ENCODE data around the gene SOX18. TPM values are rescaled to one million over a fixed set of nuclear protein-coding genes. Genes with fewer than 3 reads are reported as not detected.
A peak's percentile ranks its signal among the peaks of the same experiment; 100 is the strongest.

SOX18 gene
- total RNA-seq, 8 experiments from 2014 or later, result 0.05 to 0.54 (median 0.21) TPM; not detected in 2

DNA sequence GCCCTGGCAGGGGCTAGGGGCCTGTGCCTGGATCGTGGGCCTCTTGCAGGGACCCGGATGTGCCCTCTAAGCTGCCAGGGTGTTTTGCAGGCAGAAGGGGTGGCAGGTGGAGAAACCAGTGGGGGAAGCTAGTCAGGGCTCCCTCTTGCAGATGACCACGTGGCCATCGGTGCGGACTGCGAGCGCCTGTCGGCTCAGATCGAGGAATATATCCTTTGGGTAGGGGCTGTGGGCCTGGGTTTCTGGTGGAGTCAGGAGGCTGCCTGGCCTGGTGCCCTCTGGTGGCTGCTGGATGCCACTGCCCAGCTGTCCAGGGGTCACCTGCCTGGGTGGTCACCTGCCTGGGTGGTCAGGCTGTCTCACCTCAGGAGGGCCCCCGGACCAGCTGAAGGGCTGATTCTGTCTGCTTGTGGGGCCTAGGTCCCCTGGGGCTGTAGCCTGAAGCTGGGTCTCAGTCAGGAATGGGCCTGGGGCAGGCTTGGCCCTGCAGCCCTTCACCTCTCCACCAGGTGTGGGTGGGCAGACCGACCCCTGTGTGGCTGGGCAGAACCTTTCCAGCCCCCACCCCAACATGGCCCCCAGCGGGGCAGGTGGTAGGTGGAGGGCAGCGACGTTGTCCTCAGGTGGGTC is 20.3 kb upstream of the SOX18 start:
- Histone ChIP-seq H3K4me1 (replicated peaks in 1 of 2) (peaks cover 0 to 3% of the 10 kb centered on the region in 2 donors), H3K27ac (no peak overlapping the region), H3K4me3 (no peak overlapping the region)
- 35 to 80% methylated on average over 1 to 9 of the region's 14 CpGs; no CpG with 5 or more reads in 8 of the 10 experiments for WGBS, 10 experiments
- in situ Hi-C loops (cut with MboI; ENCODE audit: low pct_unique_long_range_greater_than_20kb in 2 of 9, low sequenced_read_pairs in 9 of 9, unreplicated experiment in 9 of 9), result no loop called here
- ATAC-seq (replicated peaks in 6 of 8), result peak in 7 of 8 experiments; percentile 11 to 72 (median 25)

DNA sequence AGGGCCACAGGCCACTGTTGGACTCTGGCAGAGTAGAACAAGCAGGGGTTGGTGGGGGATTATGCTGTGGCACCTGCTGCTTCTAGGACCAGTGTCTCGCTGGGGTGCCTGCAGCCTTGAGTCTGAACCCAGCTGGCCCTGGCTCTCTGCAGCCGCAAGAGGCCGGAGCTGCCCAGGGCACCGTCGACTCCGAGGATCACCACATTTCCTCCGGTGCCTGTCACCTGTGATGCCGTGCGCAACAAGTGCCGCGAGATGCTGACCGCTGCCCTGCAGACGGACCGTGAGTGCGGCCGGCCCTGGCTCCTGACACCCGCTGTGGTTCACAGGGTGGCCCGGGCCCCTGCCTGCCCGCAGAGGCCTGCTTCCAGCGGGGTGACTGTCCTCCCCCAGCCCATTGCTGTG is 19.8 kb upstream of the SOX18 start:
- Histone ChIP-seq H3K4me1 (replicated peaks in 1 of 2) (peaks cover 4 to 7% of the 10 kb centered on the region in 2 donors), H3K4me3 (no peak overlapping the region), H3K27ac (no peak overlapping the region)
- WGBS, 10 experiments, result 80 to 100% (median 86%) methylated on average over 1 to 9 of the region's 20 CpGs; no CpG with 5 or more reads in 6 of the 10 experiments
- in situ Hi-C loops (cut with MboI; ENCODE audit: low pct_unique_long_range_greater_than_20kb in 2 of 9, low sequenced_read_pairs in 9 of 9, unreplicated experiment in 9 of 9), result no loop called here
- no peak for ATAC-seq (replicated peaks in 6 of 8)

DNA sequence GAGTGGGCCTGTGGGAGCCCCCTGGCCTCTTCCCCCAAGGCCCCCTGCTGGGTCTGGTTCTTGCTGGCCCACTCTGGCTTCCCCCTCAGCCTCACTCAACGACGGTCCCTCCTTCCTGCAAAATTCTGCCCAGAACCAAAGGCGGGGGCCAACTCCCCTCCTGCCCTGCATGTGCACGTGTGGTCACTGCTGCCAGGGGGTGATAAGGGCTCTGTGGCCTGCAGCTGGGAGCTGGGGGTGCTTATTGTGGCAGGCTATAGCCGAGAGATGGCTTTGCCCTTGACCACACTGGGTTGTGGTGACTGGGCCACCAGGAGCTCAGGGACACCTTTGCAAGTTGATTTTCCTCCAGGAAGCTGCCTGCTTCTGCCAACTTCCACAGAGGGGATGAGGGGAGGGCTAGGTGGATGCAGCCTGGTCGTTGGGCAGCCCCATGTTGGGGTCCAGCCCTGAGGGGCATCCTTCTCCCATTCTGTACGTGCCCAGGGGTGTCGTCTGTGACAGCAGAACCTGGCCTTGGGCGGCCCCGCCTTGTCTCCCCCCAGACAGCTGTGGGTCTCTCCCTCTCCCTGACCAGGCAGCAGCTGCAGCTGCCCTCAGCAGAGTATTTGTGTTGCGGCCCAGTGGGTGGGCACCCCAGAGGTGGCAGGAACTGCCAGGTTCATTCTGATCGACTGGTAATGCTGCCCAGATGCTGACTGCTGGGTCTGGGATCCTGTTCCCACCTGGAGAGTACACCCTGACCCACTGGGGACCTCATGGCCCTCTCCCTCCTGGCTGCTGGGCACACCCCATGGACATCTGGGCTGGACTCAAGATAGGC is 19.2 kb upstream of the SOX18 start:
- WGBS, 10 experiments, result 33 to 100% (median 71%) methylated on average over 1 to 2 of the region's 12 CpGs; no CpG with 5 or more reads in 6 of the 10 experiments
- Histone ChIP-seq H3K4me3 (no peak overlapping the region), H3K27ac (no peak overlapping the region), H3K4me1 (replicated peaks in 1 of 2) (peaks cover 7 to 12% of the 10 kb centered on the region in 2 donors)
- no peak for ATAC-seq (replicated peaks in 6 of 8)
- in situ Hi-C loops (cut with MboI; ENCODE audit: low pct_unique_long_range_greater_than_20kb in 2 of 9, low sequenced_read_pairs in 9 of 9, unreplicated experiment in 9 of 9), result no loop called here

DNA sequence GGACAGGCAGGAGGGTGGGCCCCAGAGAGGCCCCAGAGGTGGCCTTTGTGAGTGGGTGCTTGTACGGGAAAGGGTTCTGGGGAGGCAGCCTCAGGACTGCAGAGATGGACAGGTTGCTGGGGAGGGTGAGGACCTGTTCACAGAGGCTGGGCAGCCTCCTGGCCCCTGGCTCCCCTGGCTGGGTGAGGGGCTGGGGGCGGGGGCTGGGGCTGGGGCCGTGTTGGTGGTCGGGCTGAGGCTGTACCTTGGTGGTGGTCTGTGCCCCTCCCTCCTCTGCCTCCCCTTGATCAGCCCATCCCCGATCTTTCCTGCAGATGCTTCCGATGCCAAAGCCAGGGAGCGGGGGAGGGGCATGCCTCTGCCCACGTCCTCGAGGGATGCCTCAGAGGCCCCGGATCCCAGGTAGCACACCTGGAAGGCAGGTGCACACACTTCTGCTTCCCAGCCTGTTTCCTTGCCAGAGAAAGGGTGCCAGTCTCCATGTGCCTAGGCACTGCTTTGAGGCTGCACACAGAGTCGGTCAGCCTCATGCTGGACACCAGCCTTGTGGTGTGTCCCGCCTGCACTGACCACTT is 18.4 kb upstream of the SOX18 start:
- no peak overlapping the region for H3K4me3 ChIP-seq
- no peak for ATAC-seq (replicated peaks in 6 of 8)
- H3K4me1 ChIP-seq (replicated peaks in 1 of 2), result peaks cover 7 to 12% of the 10 kb centered on the region in 2 donors
- H3K27ac ChIP-seq, result no peak overlapping the region
- 67 to 80% methylated on average over 1 to 3 of the region's 12 CpGs; no CpG with 5 or more reads in 8 of the 10 experiments for WGBS, 10 experiments
- in situ Hi-C loops (cut with MboI; ENCODE audit: low pct_unique_long_range_greater_than_20kb in 2 of 9, low sequenced_read_pairs in 9 of 9, unreplicated experiment in 9 of 9), result no loop called here

DNA sequence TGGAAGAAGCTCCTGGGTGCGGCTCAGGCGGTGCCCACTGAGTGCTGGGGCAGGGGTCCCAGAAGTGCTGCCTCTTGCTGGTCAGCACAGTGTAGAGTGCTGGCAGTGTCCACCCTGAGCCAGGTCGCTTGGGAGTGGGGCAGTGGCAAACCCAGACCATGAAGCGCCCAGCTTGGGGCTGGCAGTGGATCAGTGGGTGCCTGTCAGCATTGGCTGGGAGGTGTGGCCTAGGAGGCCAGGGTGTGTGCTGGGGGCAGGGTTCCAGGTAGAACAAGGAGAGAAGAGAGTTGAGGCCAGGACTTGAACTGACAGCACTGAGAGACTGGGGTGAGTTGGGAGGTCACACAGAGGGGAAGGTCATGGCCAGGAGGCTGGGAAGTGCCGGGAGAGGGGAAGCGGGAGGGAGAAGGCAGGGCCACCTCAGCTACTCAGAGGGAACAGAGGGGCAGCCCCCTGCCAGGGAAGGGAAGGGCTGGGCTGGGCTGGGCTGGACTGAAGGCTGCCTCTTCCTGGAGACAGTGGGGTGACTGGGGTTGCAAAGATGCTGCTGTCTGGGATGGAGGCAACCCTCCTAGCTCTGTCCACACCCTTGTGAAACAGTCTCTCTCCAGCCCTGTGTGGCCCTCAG is 17.7 kb upstream of the SOX18 start:
- 60 to 86% (median 81%) methylated on average over 1 to 3 of the region's 6 CpGs; no CpG with 5 or more reads in 7 of the 10 experiments for WGBS, 10 experiments
- ATAC-seq (replicated peaks in 6 of 8), result no peak
- no peak overlapping the region for H3K27ac ChIP-seq
- H3K4me3 ChIP-seq, result no peak overlapping the region
- peaks cover 12 to 18% of the 10 kb centered on the region in 2 donors for H3K4me1 ChIP-seq (replicated peaks in 1 of 2)
- in situ Hi-C loops (cut with MboI; ENCODE audit: low pct_unique_long_range_greater_than_20kb in 2 of 9, low sequenced_read_pairs in 9 of 9, unreplicated experiment in 9 of 9), result no loop called here

DNA sequence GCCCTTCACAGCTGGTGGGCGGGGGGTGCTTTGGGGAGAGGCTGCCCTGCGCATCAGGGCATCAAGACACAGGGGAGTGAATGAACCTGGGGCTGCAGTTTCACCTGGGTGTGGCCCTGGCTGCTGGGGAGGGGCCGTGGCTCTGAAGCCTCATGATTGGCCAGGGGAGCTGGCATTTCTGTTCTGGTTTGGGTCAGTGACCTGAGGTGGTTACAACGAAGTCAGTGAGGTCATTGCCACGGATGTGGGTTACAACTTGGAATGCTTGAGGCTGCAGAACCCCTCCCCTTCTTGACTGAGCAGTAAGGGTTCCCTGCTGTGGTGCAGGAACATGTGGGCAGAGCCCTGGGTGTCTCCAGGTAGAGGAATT is 16.5 kb upstream of the SOX18 start:
- ATAC-seq (replicated peaks in 6 of 8), result no peak
- in situ Hi-C loops (cut with MboI; ENCODE audit: low pct_unique_long_range_greater_than_20kb in 2 of 9, low sequenced_read_pairs in 9 of 9, unreplicated experiment in 9 of 9), result no loop called here

DNA sequence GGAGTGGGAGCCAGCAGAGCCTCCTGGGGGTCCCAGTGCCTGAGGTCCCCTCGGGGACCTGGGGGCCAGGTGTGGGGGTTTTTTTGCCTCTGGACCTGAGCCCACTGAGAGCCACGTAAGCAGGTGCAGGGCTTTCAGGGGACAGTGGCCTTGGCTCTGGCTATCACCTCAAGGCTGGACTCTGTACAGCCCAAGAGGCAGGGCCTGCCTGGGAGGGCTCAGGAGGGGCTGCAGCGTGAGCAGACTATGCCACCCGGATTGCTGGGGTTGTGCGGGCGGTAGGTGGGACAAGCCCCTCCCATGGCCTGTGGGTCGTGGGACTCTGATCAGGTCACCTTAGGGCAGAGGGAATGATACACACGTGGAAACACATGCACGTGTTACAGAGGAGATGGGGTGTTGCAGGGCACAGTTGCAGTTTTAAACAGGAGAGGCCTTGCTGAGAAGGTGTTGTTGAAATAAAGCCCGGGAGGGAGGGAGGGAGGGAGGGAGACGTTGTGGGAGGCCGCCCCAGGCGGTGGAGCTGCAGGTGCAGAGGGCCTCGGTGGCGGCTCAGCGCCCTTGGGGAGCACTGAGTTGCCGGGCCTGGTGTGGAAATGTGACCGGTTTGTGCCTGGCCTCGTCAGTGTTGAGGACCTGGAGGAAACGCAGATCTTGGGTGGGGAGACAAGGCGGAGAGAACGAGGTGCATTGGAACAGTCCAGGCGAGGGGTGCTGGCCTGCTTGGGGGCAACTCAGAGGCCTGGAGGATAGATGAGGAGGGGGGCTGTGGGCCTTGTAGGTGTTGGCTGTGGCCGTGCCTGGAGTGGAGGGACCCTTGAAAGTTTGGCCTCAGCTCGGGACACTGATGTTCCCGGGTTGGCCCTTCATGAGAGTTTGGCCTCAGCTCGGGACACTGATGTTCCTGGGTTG is 15.9 kb upstream of the SOX18 start:
- peaks cover 14 to 19% of the 10 kb centered on the region in 2 donors for H3K4me1 ChIP-seq (replicated peaks in 1 of 2)
- no peak for ATAC-seq (replicated peaks in 6 of 8)
- in situ Hi-C loops (cut with MboI; ENCODE audit: low pct_unique_long_range_greater_than_20kb in 2 of 9, low sequenced_read_pairs in 9 of 9, unreplicated experiment in 9 of 9), result no loop called here
- WGBS, 10 experiments, result 63 to 74% methylated on average over 2 to 10 of the region's 27 CpGs; no CpG with 5 or more reads in 8 of the 10 experiments
- H3K4me3 ChIP-seq, result no peak overlapping the region
- H3K27ac ChIP-seq, result no peak overlapping the region

More for the DNA sequence above, 16.5 kb upstream of the SOX18 start:
- WGBS, 10 experiments, result 0 to 40% (median 18%) methylated on average over 1 to 2 of the region's 5 CpGs; no CpG with 5 or more reads in 6 of the 10 experiments
- H3K4me3 ChIP-seq, result no peak overlapping the region
- H3K4me1 ChIP-seq (replicated peaks in 1 of 2), result peaks cover 14 to 19% of the 10 kb centered on the region in 2 donors
- no peak overlapping the region for H3K27ac ChIP-seq

DNA sequence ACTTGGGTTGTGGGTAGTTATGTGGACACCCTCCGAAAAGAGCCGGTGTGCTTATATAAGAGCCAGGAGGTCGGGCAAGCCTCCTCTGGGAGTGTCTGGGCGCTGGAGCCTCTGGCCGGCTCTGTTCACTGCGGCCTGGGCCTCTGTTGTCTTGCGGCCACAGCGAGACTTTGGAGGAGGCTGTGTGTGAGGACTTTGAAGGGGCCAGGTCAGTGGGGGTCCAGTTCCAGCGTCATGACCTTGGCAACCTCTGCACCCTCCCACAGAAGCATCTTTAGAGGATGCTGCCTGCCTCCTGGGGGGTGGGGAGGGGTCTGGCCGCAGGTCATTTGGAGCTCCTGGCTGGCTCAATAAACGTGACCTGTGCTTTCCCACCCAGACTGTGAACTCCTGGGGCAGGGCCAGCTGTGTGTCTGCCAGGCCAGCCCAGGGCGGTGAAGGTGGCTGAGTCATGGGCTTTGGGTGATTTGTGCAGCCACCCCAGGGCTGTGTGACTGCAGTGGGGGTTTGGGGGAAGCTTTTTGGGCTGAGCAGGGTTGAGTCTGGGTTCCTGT is 14.8 kb upstream of the SOX18 start:
- in situ Hi-C loops (cut with MboI; ENCODE audit: low pct_unique_long_range_greater_than_20kb in 2 of 9, low sequenced_read_pairs in 9 of 9, unreplicated experiment in 9 of 9), result no loop called here
- Histone ChIP-seq H3K4me1 (replicated peaks in 1 of 2) (peaks cover 14 to 15% of the 10 kb centered on the region in 2 donors), H3K27ac (no peak overlapping the region), H3K4me3 (peak overlapping the region; percentile 68 to 94 (median 90))
- 11 to 51% (median 30%) methylated on average over 2 to 6 of the region's 12 CpGs; no CpG with 5 or more reads in 5 of the 10 experiments for WGBS, 10 experiments
- ATAC-seq (replicated peaks in 6 of 8), result peak in 2 of 8 experiments; percentile 1 to 3

DNA sequence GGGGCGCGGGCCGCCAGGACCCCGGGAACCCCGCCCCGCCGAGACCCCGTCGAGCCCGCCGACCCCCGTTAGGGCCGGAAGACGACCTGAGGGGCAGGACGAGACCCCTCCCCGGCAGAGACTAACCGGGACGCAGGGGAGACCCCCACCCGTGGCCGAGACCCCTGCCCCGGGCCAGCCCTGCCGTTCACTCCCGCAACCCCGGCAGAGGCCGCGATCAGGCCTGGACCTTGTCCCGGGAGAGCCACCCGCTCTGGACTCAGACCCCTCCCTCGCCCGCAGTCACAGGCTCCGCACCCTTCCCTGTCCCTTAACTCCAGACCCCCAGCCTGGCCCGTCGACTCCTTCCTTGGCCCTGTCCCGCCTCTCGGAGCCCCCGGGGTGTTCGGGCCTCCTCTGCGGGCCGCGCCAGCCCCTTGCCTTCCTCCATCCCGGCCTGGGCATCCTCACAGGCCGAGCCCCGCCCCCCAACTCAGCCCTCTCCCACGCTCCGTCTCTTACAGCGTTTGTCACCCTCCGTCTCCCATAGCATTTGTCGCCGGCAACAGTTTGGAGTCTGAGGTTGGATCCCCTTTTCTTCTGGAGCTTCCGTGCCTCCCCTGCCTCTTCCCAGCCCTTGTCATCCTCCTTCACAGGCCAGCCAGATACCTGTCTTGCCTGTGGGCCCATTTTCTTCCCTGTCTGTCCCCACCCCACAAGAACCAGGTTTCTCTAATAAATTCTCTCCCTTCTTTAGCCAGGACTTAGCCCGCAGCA is 14.1 kb upstream of the SOX18 start:
- ATAC-seq (replicated peaks in 6 of 8), result peak; percentile 2 to 13 (median 5)
- Histone ChIP-seq H3K4me3 (peak overlapping the region; percentile 68 to 94 (median 90)), H3K4me1 (replicated peaks in 1 of 2) (peaks cover 14 to 15% of the 10 kb centered on the region in 2 donors), H3K27ac (peak overlapping the region; percentile 60 to 64)
- in situ Hi-C loops (cut with MboI; ENCODE audit: low pct_unique_long_range_greater_than_20kb in 2 of 9, low sequenced_read_pairs in 9 of 9, unreplicated experiment in 9 of 9), result no loop called here
- 0 to 4% (median 0%) methylated on average over 2 to 4 of the region's 51 CpGs; no CpG with 5 or more reads in 7 of the 10 experiments for WGBS, 10 experiments

DNA sequence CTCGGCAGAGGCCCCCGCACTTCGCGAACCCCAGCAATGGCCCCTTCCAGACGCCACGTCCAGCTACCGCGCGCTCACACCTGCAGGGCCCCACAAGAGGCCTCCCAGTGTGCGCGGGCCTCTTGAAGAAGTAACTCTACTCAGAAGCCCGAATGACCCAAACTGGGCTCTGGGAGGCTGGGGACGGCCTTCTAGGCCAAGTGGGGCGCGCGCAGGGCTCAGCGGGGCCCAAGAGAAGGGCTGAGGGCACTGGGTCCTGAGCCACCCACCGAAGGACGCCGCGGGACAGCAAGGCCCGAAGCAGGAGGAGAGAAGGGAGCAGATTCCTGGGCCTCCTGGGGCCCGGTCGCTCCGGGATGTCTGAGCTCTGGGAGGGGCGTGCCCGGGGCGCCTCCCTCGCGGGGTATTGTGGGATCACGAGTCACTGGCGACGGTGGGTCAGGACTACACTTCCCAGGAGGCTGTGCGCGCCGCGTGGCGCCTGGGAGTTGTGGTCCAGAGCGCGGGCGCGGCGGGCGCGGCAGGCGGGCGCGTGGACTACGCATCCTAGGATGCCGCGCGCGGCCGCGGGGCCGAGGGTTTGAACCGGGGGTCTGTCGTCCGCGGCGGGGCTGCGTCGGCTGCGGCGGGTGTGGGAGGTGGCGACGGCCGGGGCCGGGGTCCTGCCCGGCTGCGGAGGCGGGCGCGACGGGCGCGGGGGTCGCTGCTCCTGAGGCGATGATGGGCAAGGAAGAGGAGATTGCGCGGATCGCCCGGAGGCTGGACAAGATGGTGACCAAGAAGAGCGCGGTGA is 13.4 kb upstream of the SOX18 start, which contains the start of gene TCEA2:
TSS of gene TCEA2 (plus strand) at position 603 of the 793 bp plus-strand sequence. CDS start at position 718, 115 bp downstream.
- H3K4me1 ChIP-seq (replicated peaks in 1 of 2), result peaks cover 15% of the 10 kb centered on the region in 2 donors
- WGBS, 10 experiments, result 2 to 33% (median 15%) methylated on average over 3 to 20 of the region's 85 CpGs; no CpG with 5 or more reads in 6 of the 10 experiments
- H3K27ac ChIP-seq, result peak within 1 kb of the TSS; percentile 64 to 71
- ATAC-seq (replicated peaks in 6 of 8), result peak; percentile 86 to 96 (median 89)
- peak within 1 kb of the TSS; percentile 68 to 94 (median 90) for H3K4me3 ChIP-seq
- in situ Hi-C loops (cut with MboI; ENCODE audit: low pct_unique_long_range_greater_than_20kb in 2 of 9, low sequenced_read_pairs in 9 of 9, unreplicated experiment in 9 of 9), result no loop called here

Measured in motor neuron (in vitro differentiated cells).